ENCODE measurements around the gene EMX2.

Gene EMX2

GRCh38 chr10:117553142-117553814 is 10.7 kb downstream of the EMX2 start:
- H3K4me3 ChIP-seq (ENCODE audit: low read depth, low read length), result peak overlapping the region; percentile 29
- DNase-seq (ENCODE audit: low read depth), result no peak

GRCh38 chr10:117553815-117554172 is 11.2 kb downstream of the EMX2 start:
- peak overlapping the region; percentile 29 for H3K4me3 ChIP-seq (ENCODE audit: low read depth, low read length)
- DNase-seq (ENCODE audit: low read depth), result no peak

DNA sequence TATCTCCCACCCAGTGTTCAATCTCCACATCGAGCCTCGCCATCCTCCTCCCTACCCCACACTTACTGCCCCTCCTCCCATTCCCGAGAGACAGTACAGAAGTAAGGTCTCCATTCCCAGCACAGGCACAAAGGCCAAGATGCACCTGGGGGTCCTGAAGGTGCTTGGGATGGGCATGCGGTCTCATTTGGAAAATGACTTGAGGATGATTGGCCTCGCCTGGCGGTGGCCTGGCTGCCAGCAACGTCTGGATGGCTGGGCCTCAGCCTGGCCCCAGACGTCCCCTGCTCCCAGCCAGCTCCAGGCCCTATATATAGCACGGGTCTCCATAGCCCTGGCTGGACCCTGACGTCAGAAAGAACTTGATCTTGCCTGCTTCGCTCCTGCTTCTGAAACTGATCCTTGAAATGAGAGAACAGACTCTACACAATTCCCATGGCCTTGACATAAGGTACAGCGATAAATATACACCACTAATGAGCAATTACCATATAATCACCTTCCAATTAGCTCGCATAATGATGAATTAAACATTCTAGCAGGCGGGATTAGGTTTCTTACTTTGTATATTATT is 11.8 kb downstream of the EMX2 start:
- DNase-seq (ENCODE audit: low read depth), result no peak
- no peak overlapping the region for H3K4me3 ChIP-seq (ENCODE audit: low read depth, low read length)

DNA sequence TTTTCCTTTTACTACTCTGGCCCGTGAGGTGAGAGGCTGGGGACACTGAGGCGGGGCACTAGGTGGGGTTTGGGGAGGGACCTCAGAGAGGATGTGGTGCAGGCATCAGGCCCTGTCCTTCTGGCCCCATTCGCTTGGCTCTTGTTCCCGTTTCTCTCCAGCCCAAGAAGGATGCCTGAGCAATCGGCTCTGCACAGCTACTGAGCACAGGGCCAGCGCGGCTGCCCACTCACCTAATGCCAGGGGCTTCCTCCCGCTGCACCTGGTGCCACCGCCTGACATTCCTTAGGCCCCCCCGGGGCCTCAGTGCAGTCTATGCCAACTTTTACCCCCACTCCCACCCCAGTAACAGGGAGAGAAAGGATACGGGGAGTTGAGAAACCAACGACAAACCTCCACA is 12.5 kb downstream of the EMX2 start:
- DNase-seq (ENCODE audit: low read depth), result no peak
- H3K4me3 ChIP-seq (ENCODE audit: low read depth, low read length), result no peak overlapping the region

- no peak for DNase-seq (ENCODE audit: low read depth)
Observed at GRCh38 chr10:117555863-117556262, 13.3 kb downstream of the EMX2 start.

GRCh38 chr10:117556356-117556755 is 13.8 kb downstream of the EMX2 start:
- H3K4me3 ChIP-seq (ENCODE audit: low read depth, low read length), result no peak overlapping the region
- DNase-seq (ENCODE audit: low read depth), result no peak

More at GRCh38 chr10:117555863-117556262, 13.3 kb downstream of the EMX2 start:
- no peak overlapping the region for H3K4me3 ChIP-seq (ENCODE audit: low read depth, low read length)

- no peak overlapping the region for H3K4me3 ChIP-seq (ENCODE audit: low read depth, low read length)
- no peak for DNase-seq (ENCODE audit: low read depth)
Observed at GRCh38 chr10:117559712-117560111, 17.2 kb downstream of the EMX2 start.

DNA sequence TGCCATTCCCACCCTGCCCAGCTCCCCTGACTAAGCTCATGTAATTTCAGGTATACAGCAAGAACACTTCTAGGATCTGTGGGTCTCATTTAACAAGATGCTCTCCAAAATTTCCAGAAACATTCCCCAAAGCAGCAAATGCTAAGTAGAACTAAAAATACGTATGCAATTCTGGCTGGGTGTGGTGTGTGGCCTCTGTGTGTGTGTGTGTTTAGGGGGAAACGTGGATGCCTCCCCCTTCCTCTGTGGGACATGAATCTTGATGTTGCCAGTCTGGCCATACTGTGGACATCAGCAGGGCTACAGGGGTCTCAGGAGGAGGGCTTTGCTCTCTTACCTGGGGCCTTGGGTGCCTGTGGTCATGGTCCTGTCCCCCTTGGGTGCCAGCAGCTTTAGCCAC is 18.4 kb downstream of the EMX2 start:
- DNase-seq (ENCODE audit: low read depth), result no peak
- H3K4me3 ChIP-seq (ENCODE audit: low read depth, low read length), result no peak overlapping the region

- H3K4me3 ChIP-seq (ENCODE audit: low read depth, low read length), result no peak overlapping the region
- no peak for DNase-seq (ENCODE audit: low read depth)
Observed at GRCh38 chr10:117562220-117562619, 19.7 kb downstream of the EMX2 start.

DNA sequence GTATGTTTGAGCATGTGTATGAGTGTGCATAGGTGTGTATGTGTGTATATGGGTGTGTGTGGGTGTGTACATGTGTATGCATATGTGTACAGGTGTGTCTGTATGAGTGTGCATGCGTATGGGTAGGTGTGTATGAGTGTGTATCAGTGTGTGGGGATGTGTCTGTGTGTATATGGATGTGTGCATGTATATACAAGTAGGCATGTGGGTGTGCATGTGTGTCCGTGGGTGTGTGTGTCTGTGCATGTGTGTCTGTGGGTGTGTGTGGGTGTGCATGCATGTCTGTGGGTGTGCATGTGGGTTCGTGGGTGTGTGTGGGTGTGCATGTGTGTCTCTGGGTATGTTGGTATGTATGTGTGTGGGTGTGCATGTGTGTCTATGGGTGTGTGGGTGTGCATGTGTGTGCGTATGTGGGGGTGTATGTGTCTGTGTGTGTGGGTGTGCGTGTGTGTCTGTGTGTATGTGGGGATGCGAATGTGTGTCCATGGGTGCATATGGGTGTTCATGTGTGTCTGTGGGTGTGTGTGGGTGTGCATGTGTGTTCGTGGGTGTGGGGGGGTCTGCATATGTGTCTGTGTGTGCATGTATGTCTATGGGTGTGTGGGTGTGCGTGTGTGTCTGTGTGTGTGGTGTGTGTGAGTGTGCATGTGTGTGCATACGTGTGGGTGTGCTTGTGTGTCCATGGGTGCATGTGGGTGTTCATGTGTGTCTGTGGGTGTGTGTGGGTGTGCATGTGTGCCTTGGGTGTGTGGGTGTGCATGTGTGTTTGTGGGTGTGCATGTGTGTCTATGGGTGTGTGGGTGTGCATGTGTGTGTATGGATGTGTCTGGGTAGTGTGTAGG is 20.6 kb downstream of the EMX2 start:
- DNase-seq (ENCODE audit: low read depth), result no peak

DNA sequence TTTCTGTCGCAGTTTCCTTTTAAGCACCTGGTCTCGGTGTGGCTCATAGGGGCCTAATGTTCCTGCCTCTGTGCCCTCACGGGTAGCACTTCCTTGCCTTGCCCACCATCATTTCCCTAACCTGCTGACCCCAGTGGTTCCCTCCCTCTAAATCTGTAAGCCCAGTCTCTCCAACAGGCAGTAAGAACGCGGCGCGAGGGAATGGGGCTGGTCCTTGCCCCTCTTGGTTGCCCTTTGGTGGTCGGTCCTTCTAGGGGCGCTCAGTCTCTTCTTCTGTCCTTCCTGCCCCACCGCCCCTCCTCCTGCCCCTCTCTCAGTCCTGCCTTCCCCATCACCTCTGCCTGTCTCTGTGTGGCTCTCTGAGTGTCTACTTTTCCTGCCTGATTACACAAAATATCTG is 21.2 kb downstream of the EMX2 start:
- DNase-seq (ENCODE audit: low read depth), result no peak
- no peak overlapping the region for H3K4me3 ChIP-seq (ENCODE audit: low read depth, low read length)

More for the DNA sequence above, 20.6 kb downstream of the EMX2 start:
- no peak overlapping the region for H3K4me3 ChIP-seq (ENCODE audit: low read depth, low read length)

GRCh38 chr10:117565068-117565467 is 22.5 kb downstream of the EMX2 start:
- no peak overlapping the region for H3K4me3 ChIP-seq (ENCODE audit: low read depth, low read length)
- DNase-seq (ENCODE audit: low read depth), result no peak

GRCh38 chr10:117568334-117568733 is 25.8 kb downstream of the EMX2 start:
- H3K4me3 ChIP-seq (ENCODE audit: low read depth, low read length), result no peak overlapping the region
- no peak for DNase-seq (ENCODE audit: low read depth)

DNA sequence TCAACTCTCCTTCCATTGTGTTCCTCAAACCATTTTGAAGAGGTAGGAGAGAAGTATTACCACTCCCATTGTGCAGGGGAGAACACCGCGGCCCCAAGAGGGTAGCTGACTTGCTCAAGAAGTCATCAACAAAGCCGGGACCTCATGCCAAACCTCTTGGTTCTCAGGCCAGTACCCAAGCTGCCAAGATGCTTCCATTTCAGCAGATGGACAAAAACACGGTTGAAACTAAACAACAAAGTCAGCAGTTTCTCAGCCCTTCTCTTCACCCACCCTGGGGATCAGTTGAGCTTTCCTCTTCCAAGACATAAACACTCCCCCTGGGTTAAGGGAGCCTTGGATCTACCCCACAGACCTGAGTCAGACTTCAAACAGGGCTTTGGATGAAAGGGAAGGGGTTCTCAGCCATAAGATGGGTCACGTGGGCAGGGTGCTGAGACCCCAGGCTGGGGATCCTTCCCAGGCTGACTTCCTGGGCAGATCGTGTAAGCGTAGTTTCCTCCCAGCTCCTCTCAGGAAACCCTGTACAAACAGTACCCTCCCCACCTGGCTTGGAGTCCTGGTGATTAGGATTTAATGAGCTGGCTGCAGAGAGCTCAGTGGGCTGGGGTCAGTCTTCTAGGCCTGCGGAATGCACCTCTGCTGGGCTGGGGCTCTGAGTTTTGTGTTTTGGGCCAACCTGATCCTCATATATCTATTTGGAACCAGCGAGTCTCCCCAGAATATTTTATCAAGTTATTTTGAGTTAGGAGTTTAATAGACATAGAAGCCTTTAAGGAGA is 27.3 kb downstream of the EMX2 start:
- DNase-seq (ENCODE audit: low read depth), result no peak
- H3K4me3 ChIP-seq (ENCODE audit: low read depth, low read length), result no peak overlapping the region

DNA sequence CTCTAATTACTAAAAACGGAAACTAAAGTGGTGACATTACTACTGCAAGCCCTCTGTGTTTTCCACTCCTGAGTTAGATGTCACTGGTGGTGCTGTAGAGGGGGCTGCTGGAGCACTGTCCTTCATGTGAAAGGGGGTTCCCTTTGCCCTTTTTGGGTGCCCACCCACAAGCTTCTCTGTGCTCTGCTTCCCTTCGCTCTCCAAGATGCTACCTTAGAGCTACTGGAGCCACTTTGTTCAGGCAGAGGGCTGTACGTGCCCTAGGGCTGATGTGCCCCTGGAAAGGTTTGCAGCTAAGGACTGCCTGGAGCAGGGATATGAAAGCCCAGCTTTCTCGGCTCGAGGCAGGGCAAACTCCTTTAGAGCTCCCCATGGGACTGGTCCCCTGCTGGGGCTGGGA is 28.3 kb downstream of the EMX2 start:
- DNase-seq (ENCODE audit: low read depth), result no peak
- H3K4me3 ChIP-seq (ENCODE audit: low read depth, low read length), result no peak overlapping the region

GRCh38 chr10:117574498-117575146 is 32.1 kb downstream of the EMX2 start:
- no peak for DNase-seq (ENCODE audit: low read depth)

GRCh38 chr10:117578490-117578889 is 35.9 kb downstream of the EMX2 start:
- no peak overlapping the region for H3K4me3 ChIP-seq (ENCODE audit: low read depth, low read length)
- DNase-seq (ENCODE audit: low read depth), result no peak

More at GRCh38 chr10:117574498-117575146, 32.1 kb downstream of the EMX2 start:
- H3K4me3 ChIP-seq (ENCODE audit: low read depth, low read length), result no peak overlapping the region

DNA sequence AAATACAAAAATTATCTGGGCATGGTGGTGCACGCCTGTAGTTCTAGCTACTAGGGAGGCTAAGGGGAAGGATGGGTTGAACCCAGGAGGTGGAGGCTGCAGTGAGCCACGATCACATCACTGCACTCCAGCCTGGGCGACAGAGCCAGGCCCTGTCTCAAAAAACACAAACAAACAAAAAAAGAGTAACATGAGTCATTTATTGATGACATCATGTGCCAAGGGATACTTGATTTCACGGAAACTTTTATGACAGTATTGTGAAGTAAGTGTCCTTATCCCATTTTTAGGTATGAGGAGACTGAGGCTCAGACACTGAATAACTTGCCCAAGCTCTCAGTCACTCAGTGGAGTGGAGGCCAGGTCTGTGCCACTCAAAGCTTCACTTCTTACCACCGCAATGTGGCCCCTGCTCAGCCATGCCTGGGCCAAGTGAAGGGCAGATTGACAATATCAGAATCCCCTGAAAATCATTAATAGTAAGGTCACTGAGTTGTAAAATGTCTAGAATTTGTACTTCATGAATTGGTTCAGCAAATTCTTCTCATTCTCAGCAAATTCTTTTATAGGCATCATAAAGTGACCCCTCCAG is 36.5 kb downstream of the EMX2 start:
- no peak overlapping the region for H3K4me3 ChIP-seq (ENCODE audit: low read depth, low read length)
- no peak for DNase-seq (ENCODE audit: low read depth)

DNA sequence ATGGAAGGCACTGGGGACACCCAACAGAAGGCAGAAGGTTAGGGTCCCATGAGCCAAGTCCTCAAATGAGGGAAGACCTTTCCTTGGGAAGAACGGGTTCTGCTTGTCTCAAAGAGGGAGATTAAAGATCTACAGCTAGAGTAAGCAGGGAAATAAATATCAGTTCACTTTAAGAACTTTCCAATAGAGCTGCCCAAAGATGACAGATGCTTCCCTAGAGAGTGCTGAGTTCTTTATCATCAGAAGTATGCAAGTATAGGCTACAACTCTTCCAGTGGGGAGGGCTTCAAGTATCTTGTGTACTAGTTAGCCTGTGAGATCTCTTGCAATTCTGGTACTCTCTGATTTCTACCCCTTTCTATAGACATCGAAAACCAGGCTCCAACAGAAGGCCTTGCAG is 39.4 kb downstream of the EMX2 start:
- DNase-seq (ENCODE audit: low read depth), result no peak
- no peak overlapping the region for H3K4me3 ChIP-seq (ENCODE audit: low read depth, low read length)

Data from skeletal muscle cell (primary cell).